Measurements from ENCODE around the gene ZMYND8.

Gene ZMYND8

GRCh38 chr20:47227119-47227518 lies 129.4 kb downstream of the ZMYND8 start:
- in situ Hi-C loops (cut with HindIII; ENCODE audit: low pct_ligation_motif_present, low pct_unique_long_range_greater_than_20kb, low sequenced_read_pairs), result no loop called here

GRCh38 chr20:47225458-47225857 lies 131.0 kb downstream of the ZMYND8 start:
- in situ Hi-C loops (cut with HindIII; ENCODE audit: low pct_ligation_motif_present, low pct_unique_long_range_greater_than_20kb, low sequenced_read_pairs), result no loop called here
- DNase-seq, result no peak

More at GRCh38 chr20:47227119-47227518, 129.4 kb downstream of the ZMYND8 start:
- no peak for DNase-seq

GRCh38 chr20:47224857-47225256 lies 131.6 kb downstream of the ZMYND8 start:
- in situ Hi-C loops (cut with HindIII; ENCODE audit: low pct_ligation_motif_present, low pct_unique_long_range_greater_than_20kb, low sequenced_read_pairs), result no loop called here
- DNase-seq, result no peak

- in situ Hi-C loops (cut with HindIII; ENCODE audit: low pct_ligation_motif_present, low pct_unique_long_range_greater_than_20kb, low sequenced_read_pairs), result no loop called here
- no peak for DNase-seq
These were observed 132.2 kb downstream of the ZMYND8 start for GRCh38 chr20:47224300-47224791.

DNA sequence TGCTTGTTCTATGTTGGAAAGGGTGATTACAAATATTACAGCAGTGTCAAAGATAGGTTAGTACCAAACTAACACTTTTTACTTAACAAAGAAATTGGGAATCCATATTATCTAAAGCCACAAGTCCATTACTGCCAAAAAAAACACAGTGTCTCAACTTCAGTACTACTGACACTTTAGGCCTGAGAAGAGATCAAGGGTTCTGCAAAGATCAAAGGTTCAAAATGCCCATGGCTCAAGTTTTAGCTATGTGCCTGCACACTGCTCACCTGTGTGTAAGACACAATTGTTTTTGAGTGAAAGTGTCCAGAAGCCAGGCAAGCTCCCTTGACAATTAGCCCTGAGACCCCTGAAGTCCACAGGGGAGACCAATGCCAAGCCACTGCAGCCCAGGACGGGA lies 132.6 kb downstream of the ZMYND8 start:
- DNase-seq, result no peak
- in situ Hi-C loops (cut with HindIII; ENCODE audit: low pct_ligation_motif_present, low pct_unique_long_range_greater_than_20kb, low sequenced_read_pairs), result no loop called here

DNA sequence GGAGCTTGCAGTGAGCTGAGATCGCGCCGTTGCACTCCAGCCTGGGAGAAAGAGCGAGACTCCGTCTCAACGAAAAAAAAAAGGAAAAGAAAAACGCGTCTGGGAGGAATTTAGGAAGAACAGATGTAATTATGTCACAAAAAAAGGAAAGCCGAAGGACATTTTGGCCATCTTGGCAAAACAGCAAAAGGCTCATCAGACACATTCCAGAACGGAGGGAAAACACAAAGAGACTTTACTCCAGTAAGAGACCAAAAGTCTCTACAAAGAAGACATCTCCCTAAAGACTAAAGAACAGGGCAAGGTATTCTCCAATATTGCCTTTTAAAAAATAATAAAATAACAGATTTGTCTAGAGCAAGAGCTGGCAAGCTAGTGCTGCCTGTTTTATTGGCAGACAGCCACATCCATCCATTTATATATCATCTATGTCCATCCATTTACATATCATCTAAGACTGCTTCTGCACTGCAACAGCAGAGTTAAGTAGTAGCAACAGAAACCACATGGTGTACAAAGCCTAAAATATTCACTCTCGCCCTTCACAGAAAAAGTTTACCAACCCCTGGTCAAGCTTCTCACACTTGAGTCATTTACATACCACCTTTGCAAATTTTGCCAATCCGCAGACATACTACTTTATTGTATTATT lies 133.9 kb downstream of the ZMYND8 start:
- in situ Hi-C loops (cut with HindIII; ENCODE audit: low pct_ligation_motif_present, low pct_unique_long_range_greater_than_20kb, low sequenced_read_pairs), result no loop called here
- DNase-seq, result no peak

GRCh38 chr20:47221036-47221625 lies 135.4 kb downstream of the ZMYND8 start:
- no peak for DNase-seq
- in situ Hi-C loops (cut with HindIII; ENCODE audit: low pct_ligation_motif_present, low pct_unique_long_range_greater_than_20kb, low sequenced_read_pairs), result no loop called here

GRCh38 chr20:47220161-47220582 lies 136.3 kb downstream of the ZMYND8 start:
- peak; percentile 39 for DNase-seq
- in situ Hi-C loops (cut with HindIII; ENCODE audit: low pct_ligation_motif_present, low pct_unique_long_range_greater_than_20kb, low sequenced_read_pairs), result no loop called here

- in situ Hi-C loops (cut with HindIII; ENCODE audit: low pct_ligation_motif_present, low pct_unique_long_range_greater_than_20kb, low sequenced_read_pairs), result no loop called here
- no peak for DNase-seq
These were observed 138.7 kb downstream of the ZMYND8 start for GRCh38 chr20:47217482-47218446.

DNA sequence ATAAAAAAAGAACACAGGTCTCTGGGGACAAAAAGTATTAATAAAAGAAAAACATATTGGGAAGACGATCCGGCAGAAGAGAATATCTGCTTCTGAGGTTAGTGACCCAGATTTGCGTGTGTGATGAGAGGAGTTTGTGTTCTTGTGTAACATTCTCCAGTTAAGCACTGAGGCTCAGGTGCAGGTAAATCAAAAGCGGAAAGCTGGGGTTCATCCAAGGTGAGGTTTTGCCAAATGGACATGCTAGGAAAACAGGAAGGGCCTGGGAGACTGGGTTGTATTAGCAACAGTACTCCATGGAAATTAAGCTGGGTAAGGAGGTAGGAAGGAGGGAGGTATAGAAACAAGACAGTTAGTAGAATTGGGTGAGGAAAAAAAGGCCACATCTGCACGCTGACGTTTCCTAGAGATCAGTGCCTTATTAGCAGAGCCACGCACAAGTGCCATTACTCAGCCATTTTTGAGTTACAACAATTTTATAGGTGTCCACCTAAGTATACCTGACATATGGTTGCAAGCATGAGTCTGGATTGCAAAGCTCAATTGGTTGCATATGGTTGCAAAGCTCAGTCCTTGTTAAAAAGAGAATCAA lies 139.6 kb downstream of the ZMYND8 start:
- no peak for DNase-seq
- in situ Hi-C loops (cut with HindIII; ENCODE audit: low pct_ligation_motif_present, low pct_unique_long_range_greater_than_20kb, low sequenced_read_pairs), result no loop called here

DNA sequence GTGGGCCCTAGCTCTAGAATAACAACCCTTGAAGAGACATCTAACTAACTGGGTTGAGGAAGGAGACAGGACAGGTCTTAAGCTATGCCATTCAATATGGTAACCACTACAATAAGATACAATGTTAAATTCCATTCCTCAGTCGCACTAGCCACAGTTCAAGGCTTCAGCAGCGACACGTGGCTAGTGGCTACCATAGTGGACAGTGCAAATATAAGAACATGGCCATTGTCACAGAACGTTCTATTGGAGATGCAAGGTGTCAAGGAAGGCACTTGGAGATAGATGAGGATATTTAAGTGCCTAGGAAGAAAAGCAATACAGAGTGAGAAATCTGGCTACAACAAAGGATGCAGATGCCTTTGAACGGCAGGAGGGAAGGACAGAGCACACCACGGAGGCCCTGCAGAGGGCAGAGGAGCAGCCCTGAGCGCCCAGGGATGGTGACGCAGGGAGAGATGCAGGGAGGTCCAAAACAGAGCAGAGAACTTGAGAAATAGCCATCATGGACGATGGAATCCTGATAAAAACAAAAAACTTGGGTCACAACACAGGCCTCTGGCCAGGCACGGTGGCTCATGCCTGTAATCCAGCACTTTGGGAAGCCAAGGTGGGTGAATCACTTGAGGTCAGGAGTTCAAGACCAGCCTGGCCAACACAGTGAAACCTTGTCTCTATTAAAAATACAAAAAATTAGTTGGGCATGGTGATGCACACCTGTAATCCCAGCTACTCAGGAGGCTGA lies 140.7 kb downstream of the ZMYND8 start:
- no peak for DNase-seq
- in situ Hi-C loops (cut with HindIII; ENCODE audit: low pct_ligation_motif_present, low pct_unique_long_range_greater_than_20kb, low sequenced_read_pairs), result no loop called here

GRCh38 chr20:47213966-47214365 lies 142.5 kb downstream of the ZMYND8 start:
- no peak for DNase-seq
- in situ Hi-C loops (cut with HindIII; ENCODE audit: low pct_ligation_motif_present, low pct_unique_long_range_greater_than_20kb, low sequenced_read_pairs), result no loop called here

- no peak for DNase-seq
- in situ Hi-C loops (cut with HindIII; ENCODE audit: low pct_ligation_motif_present, low pct_unique_long_range_greater_than_20kb, low sequenced_read_pairs), result no loop called here
These were observed 143.8 kb downstream of the ZMYND8 start for GRCh38 chr20:47212606-47213207.

- DNase-seq, result no peak
- in situ Hi-C loops (cut with HindIII; ENCODE audit: low pct_ligation_motif_present, low pct_unique_long_range_greater_than_20kb, low sequenced_read_pairs), result no loop called here
These were observed 145.5 kb downstream of the ZMYND8 start for GRCh38 chr20:47211036-47211435.

GRCh38 chr20:47210470-47210869 lies 146.0 kb downstream of the ZMYND8 start:
- DNase-seq, result no peak
- in situ Hi-C loops (cut with HindIII; ENCODE audit: low pct_ligation_motif_present, low pct_unique_long_range_greater_than_20kb, low sequenced_read_pairs), result no loop called here

GRCh38 chr20:47209982-47210381 lies 146.5 kb downstream of the ZMYND8 start:
- DNase-seq, result no peak
- in situ Hi-C loops (cut with HindIII; ENCODE audit: low pct_ligation_motif_present, low pct_unique_long_range_greater_than_20kb, low sequenced_read_pairs), result no loop called here

DNA sequence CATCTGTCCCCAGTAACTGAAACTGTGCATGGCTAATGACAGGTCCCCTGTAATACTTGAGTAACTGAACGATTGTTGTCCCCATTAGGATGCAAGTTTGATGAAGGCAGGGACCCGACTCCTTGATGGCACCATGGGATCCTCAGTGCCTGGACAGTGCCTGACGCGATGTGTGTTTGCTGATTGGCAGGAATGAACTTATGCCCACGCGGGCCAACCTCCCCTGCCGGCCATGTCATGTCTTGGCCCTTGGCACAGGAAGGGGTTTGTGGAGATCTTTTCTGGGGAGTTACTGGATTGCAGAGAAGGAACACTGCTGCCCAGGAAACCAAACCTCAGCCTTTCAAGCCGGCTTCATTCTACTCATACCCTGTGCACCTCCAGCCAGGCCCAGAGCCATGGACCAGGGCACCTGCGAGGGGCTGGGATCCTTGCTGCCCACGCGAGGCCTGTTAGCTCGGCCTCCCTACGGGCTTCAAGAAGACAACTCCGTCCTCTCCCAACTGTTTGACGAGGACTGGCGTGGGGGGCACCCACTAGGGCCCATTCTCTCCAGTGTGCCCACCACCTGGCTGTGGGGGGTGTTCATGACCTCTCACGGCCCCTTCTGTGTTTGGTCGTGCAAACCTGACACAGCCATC lies 147.8 kb downstream of the ZMYND8 start:
- in situ Hi-C loops (cut with HindIII; ENCODE audit: low pct_ligation_motif_present, low pct_unique_long_range_greater_than_20kb, low sequenced_read_pairs), result no loop called here
- DNase-seq, result no peak

All from ACHN (cell line).